ENCODE measurements around the gene GPR78. TPM values are rescaled to one million over a fixed set of nuclear protein-coding genes. Genes with fewer than 3 reads are reported as not detected.

The GPR78 gene
- total and polyA plus RNA-seq, 2 of the 4 experiments (the other 2 are of a cell fraction), result under 0.01 to 0.10 TPM

GRCh38 chr4:8603931-8604330 lies 23.7 kb downstream of the GPR78 start:
- POLR2A ChIA-PET (ENCODE audit: unreplicated experiment), result no interaction called here
- Histone ChIP-seq H2BK15ac (ENCODE audit: low read depth, low read length) (no peak overlapping the region), H3K4ac (ENCODE audit: low read depth, low read length) (no peak overlapping the region), H2AK9ac (replicated peaks; ENCODE audit: low read depth, low read length, poor library complexity) (no peak overlapping the region), H2AK5ac (ENCODE audit: low read depth, low read length) (no peak overlapping the region), H3K56ac (ENCODE audit: extremely low read depth, insufficient read depth, low read length) (no peak overlapping the region), H3K4me1 (ENCODE audit: control insufficient read depth, insufficient read depth, low read length) (peaks cover 3% of the 10 kb centered on the region; the same call in 1 of the 2 replicates), H3K36me3 (ENCODE audit: control insufficient read depth, insufficient read depth, low read length) (peaks cover 61% of the 10 kb centered on the region; the same call in 1 of the 2 replicates), H3K23ac (ENCODE audit: low read depth, low read length) (no peak overlapping the region), H4K8ac (ENCODE audit: low read depth in 2 of 2, low read length in 2 of 2) (no peak overlapping the region), H3K9me1 (ENCODE audit: insufficient read depth, low read length) (no peaks in the 10 kb centered on the region), H3K9ac (ENCODE audit: low read depth, low read length) (no peak overlapping the region), H2BK5ac (ENCODE audit: low read depth, low read length, poor library complexity, severe bottlenecking) (no peak overlapping the region), H2BK20ac (ENCODE audit: low read depth, low read length) (no peak overlapping the region), H4K91ac (ENCODE audit: insufficient read depth, low read depth, low read length) (no peak overlapping the region), H4K5ac (ENCODE audit: low read depth, low read length) (no peak overlapping the region), H3K4me2 (ENCODE audit: low read depth, low read length) (no peak overlapping the region), H3K27me3 (ENCODE audit: control insufficient read depth, insufficient read depth, low read length) (no peaks in the 10 kb centered on the region; the same call in 1 of the 2 replicates), H3K18ac (ENCODE audit: low read depth, low read length) (no peak overlapping the region), H2BK120ac (ENCODE audit: low read depth, low read length) (no peak overlapping the region), H3K79me1 (ENCODE audit: low read depth in 1 of 2, low read length in 2 of 2) (no peaks in the 10 kb centered on the region), H3K4me3 (ENCODE audit: insufficient read depth, low read depth, low read length) (no peak overlapping the region), H3K14ac (replicated peaks; ENCODE audit: low read depth, low read length) (no peak overlapping the region), H4K20me1 (ENCODE audit: insufficient read depth, low read length) (no peaks in the 10 kb centered on the region), H3K27ac (ENCODE audit: insufficient read depth, low read length) (no peak overlapping the region), H2AFZ (replicated peaks; ENCODE audit: low read length, poor library complexity) (no peak overlapping the region), H3K9me3 (ENCODE audit: control insufficient read depth, insufficient read depth, low read length) (no peaks in the 10 kb centered on the region)
- dilution Hi-C loops (cut with HindIII; ENCODE audit: low sequenced_read_pairs, unreplicated experiment), result no loop called here
- TF ChIP-seq SMC3 (IDR thresholded peaks at IDR 0.05; ENCODE audit: low read depth, low read length) (no peak), CHD1 (IDR thresholded peaks at IDR 0.05; ENCODE audit: low read depth, low read length) (no peak), RFX5 (IDR thresholded peaks at IDR 0.05; ENCODE audit: low read depth, low read length) (no peak), CEBPB (IDR thresholded peaks at IDR 0.05; ENCODE audit: low read depth, low read length) (no peak), MXI1 (IDR thresholded peaks at IDR 0.05; ENCODE audit: borderline replicate concordance, low read depth, low read length) (no peak), NFE2L2 (IDR thresholded peaks at IDR 0.05; ENCODE audit: low read depth, low read length) (no peak), CTCF (conservative IDR thresholded peaks at IDR 0.05; ENCODE audit: low read depth, low read length) (no peak), BHLHE40 (IDR thresholded peaks at IDR 0.05; ENCODE audit: low read depth, low read length) (no peak), MAZ (IDR thresholded peaks at IDR 0.05; ENCODE audit: borderline replicate concordance, low read depth, low read length) (no peak), MAFK (IDR thresholded peaks at IDR 0.05; ENCODE audit: low read depth, low read length) (no peak), RCOR1 (IDR thresholded peaks at IDR 0.05; ENCODE audit: insufficient replicate concordance, low read length) (no peak), RAD21 (IDR thresholded peaks at IDR 0.05; ENCODE audit: low read length) (no peak), ELK1 (IDR thresholded peaks at IDR 0.05; ENCODE audit: borderline replicate concordance, low read depth, low read length) (no peak)
- intact Hi-C loops (cut with micrococcal nuclease), result no loop called here
- DNase-seq (no peak), ATAC-seq (ENCODE audit: low read depth) (no peak)
- in situ Hi-C loops (cut with MboI; ENCODE audit: low sequenced_read_pairs), result loop anchor here (25.0 kb wide), 1 partner anchor 392 kb away; no protein-coding TSS in a partner anchor
- WGBS, 2 experiments (ENCODE audit: extremely low coverage in 2 of 2, insufficient read length in 1 of 2), result 80% methylated on average over 1 of the region's 22 CpGs; no CpG with 5 or more reads in 1 of the 2 experiments
- BruUV-seq (replicated peaks), result no TSS peak
- CTCF ChIA-PET, result interaction anchor here (0.5 kb wide), 1 partner anchor 393 kb away, joined by 4 read pairs; no protein-coding TSS in a partner anchor

All from IMR-90 (cell line).